Stomach (tissue), 9 donors: ENCODE measurements around the gene LSM14A. TPM values are rescaled to one million over a fixed set of nuclear protein-coding genes. Genes with fewer than 3 reads are reported as not detected.

Experiments used
- DNase-seq, 2 donors: peaks; one replicate each; pipeline versions ENCODE4 v3.0.0 to v3.0.0-alpha.2; 2013 to 2019
- H3K27ac ChIP-seq, 5 donors: fragments of 200-600 bp in 4 of 5; sonication (generic) in 4 of 5; one replicate each; pipeline ENCODE4 v1.5.1; 2013 to 2019; ENCODE audit warnings: mild to moderate bottlenecking in 1 of 5, moderate library complexity in 1 of 5
- H3K27me3 ChIP-seq, 3 donors: fragments of 200-600 bp; sonication (generic); one replicate each; pipeline ENCODE4 v1.5.1; 2017 to 2019; ENCODE audit warnings: mixed run types in 1 of 3
- H3K36me3 ChIP-seq, 4 donors: fragments of 200-600 bp; sonication (generic); 1 replicate in 3 of 4; 2 replicates in 1 of 4; pipeline ENCODE4 v1.5.1; 2016 to 2019
- H3K4me1 ChIP-seq, 4 donors: fragments of 200-600 bp; sonication (generic); one replicate each; pipeline ENCODE4 v1.5.1; 2016 to 2019
- H3K4me3 ChIP-seq, 4 donors: fragments of 200-600 bp; sonication (generic) in 3 of 4; one replicate each; pipeline ENCODE4 v1.5.1; 2016 to 2019; ENCODE audit warnings: mild to moderate bottlenecking in 1 of 4
- H3K9me3 ChIP-seq, 4 donors: fragments of 200-600 bp; sonication (generic); one replicate each; pipeline ENCODE4 v1.5.1; 2016 to 2019
- EP300 ChIP-seq: sonication (generic); formaldehyde crosslinking; IDR thresholded peaks from one replicate; pipeline ENCODE4 v1.6.1; 2017; ENCODE audit warnings: antibody characterized with exemption
- POLR2A ChIP-seq, 4 donors: fragments of 450-650 bp; IDR thresholded peaks; one replicate each; pipeline ENCODE4 v1.6.1; 2016; ENCODE audit warnings: antibody characterized with exemption in 4 of 4, control low read depth in 2 of 4, mild to moderate bottlenecking in 1 of 4, moderate library complexity in 1 of 4
- POLR2AphosphoS5 ChIP-seq, 3 donors: sonication (generic); formaldehyde crosslinking; IDR thresholded peaks; one replicate each; pipeline ENCODE4 v1.6.1; 2016; ENCODE audit warnings: antibody characterized with exemption in 3 of 3
- WGBS, 5 donors: extraction: QIAGEN DNeasy Blood & Tissue Kit in 3 of 5; methylation state at CpG; one replicate each; pipeline versions ENCODE4 v1.1.5 to v1.1.7; 2013 to 2018; 5-methylcytosine and 5-hydroxymethylcytosine counted together
- intact Hi-C: fragments of 100-400 bp; cut with DNase I; formaldehyde crosslinking; loops from one replicate; pipeline ENCODE4 v1.15.1; 2023; ENCODE audit warnings: low total_unique reads
- polyA plus RNA-seq, 3 donors: library from polyadenylated mRNA; stranded (reverse); fragments of 200-250 nt; gene quantifications; one replicate each; pipeline ENCODE4 v1.2.3, GENCODE V29; 2013
- total RNA-seq, 5 donors: library from RNA; depleted of rRNA; stranded (reverse); fragments of >200 nt; gene quantifications; one replicate each; pipeline versions ENCODE4 v1.1.0 to v1.2.3, GENCODE V29; 2014 to 2016
- TF ChIP-seq, protein P1 (sequence below), 7 experiments: fragments of 450-650 bp in 4 of 7; fragments of 200-600 bp in 3 of 7; sonication (generic) in 3 of 7; IDR thresholded peaks; one replicate each; pipeline ENCODE4 v1.5.1; 2016 to 2019; ENCODE audit warnings: antibody characterized with exemption in 7 of 7, control low read depth in 2 of 7, mild to moderate bottlenecking in 1 of 7
- donor health status: healthy with polysubstance abuse.
- donor health status: Bipolar disorder and iron deficiency.
- donor health status: healthy.

Gene LSM14A
- total and polyA plus RNA-seq, 8 donors: 38.4 to 227 (median 111) TPM

- H3K4me1 ChIP-seq: peaks cover 40 to 100% (median 80%) of the 10 kb centered on the region in 4 donors
- no peaks in the 10 kb centered on the region for H3K36me3 ChIP-seq
- H3K27me3 ChIP-seq: no peaks in the 10 kb centered on the region
- no peaks in the 10 kb centered on the region for H3K9me3 ChIP-seq
- H3K4me3 ChIP-seq: no peak overlapping the region
- TF ChIP-seq, protein P1, sequence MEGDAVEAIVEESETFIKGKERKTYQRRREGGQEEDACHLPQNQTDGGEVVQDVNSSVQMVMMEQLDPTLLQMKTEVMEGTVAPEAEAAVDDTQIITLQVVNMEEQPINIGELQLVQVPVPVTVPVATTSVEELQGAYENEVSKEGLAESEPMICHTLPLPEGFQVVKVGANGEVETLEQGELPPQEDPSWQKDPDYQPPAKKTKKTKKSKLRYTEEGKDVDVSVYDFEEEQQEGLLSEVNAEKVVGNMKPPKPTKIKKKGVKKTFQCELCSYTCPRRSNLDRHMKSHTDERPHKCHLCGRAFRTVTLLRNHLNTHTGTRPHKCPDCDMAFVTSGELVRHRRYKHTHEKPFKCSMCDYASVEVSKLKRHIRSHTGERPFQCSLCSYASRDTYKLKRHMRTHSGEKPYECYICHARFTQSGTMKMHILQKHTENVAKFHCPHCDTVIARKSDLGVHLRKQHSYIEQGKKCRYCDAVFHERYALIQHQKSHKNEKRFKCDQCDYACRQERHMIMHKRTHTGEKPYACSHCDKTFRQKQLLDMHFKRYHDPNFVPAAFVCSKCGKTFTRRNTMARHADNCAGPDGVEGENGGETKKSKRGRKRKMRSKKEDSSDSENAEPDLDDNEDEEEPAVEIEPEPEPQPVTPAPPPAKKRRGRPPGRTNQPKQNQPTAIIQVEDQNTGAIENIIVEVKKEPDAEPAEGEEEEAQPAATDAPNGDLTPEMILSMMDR (IDR thresholded peaks at IDR 0.05): no peak
- TF ChIP-seq POLR2A (IDR thresholded peaks at IDR 0.05) (no peak), EP300 (no peak), POLR2AphosphoS5 (IDR thresholded peaks at IDR 0.05) (no peak)
- intact Hi-C loops: no loop called here
- no peak for DNase-seq
- H3K27ac ChIP-seq: no peak overlapping the region
- WGBS, 5 donors: 96 to 99% (median 97%) methylated on average over 8 of the region's 8 CpGs
Measured at GRCh38 chr19:34187011-34187410, 14.7 kb downstream of the LSM14A start.

GRCh38 chr19:34188408-34188807, 16.1 kb downstream of the LSM14A start:
- peaks cover 39 to 88% (median 68%) of the 10 kb centered on the region in 4 donors for H3K4me1 ChIP-seq
- TF ChIP-seq POLR2AphosphoS5 (IDR thresholded peaks at IDR 0.05) (no peak), POLR2A (IDR thresholded peaks at IDR 0.05) (no peak), EP300 (no peak)
- TF ChIP-seq, protein P1 (IDR thresholded peaks at IDR 0.05): no peak
- H3K27ac ChIP-seq: no peak overlapping the region
- intact Hi-C loops: no loop called here
- WGBS, 5 donors: 82 to 91% (median 88%) methylated on average over 4 of the region's 4 CpGs
- no peak overlapping the region for H3K4me3 ChIP-seq
- H3K9me3 ChIP-seq: no peaks in the 10 kb centered on the region
- no peaks in the 10 kb centered on the region for H3K27me3 ChIP-seq
- DNase-seq: no peak
- H3K36me3 ChIP-seq: no peaks in the 10 kb centered on the region

DNA sequence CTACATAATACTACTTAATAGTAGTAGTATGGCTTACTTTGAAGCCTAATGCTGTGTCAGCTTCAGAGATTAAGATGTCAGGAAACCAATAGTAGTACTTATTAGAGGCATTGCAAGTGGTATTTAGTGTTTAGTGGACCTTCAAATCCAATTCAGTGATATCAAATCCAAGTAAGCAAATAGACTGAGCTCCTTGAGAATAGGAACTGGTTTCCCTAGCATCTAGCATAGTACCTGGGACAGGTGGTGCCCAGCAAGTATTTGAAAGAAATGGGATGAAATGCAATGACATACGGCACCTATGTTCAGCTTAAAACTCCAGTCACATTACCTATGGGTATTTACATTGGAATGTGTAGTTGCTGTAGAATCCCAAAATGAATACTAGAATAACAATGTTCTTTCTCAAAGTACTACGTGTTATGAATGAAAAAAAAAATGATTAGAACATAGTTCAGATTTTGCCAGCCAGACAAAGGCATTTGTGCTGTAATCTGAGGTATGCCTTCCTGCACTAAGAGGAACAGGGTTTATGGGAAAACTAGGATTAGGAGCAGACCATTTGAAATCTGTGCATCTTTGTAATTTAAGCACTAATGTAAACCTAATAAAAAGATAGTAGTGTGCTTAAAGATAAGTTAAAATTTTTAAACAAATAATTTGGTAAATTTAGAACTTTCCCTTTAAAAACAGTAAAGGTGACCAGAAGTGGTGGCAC, 17.1 kb downstream of the LSM14A start:
- no peaks in the 10 kb centered on the region for H3K27me3 ChIP-seq
- peaks cover 0 to 9% (median 9%) of the 10 kb centered on the region in 4 donors for H3K36me3 ChIP-seq
- DNase-seq: no peak
- peaks cover 39 to 87% (median 60%) of the 10 kb centered on the region in 4 donors for H3K4me1 ChIP-seq
- intact Hi-C loops: no loop called here
- TF ChIP-seq EP300 (no peak), POLR2A (IDR thresholded peaks at IDR 0.05) (no peak), POLR2AphosphoS5 (IDR thresholded peaks at IDR 0.05) (no peak)
- TF ChIP-seq, protein P1 (IDR thresholded peaks at IDR 0.05): no peak
- H3K4me3 ChIP-seq: no peak overlapping the region
- 31 to 53% (median 42%) methylated on average over 2 of the region's 2 CpGs for WGBS, 5 donors
- no peak overlapping the region for H3K27ac ChIP-seq
- H3K9me3 ChIP-seq: no peaks in the 10 kb centered on the region

GRCh38 chr19:34189917-34190425, 17.7 kb downstream of the LSM14A start:
- peaks cover 3 to 16% (median 15%) of the 10 kb centered on the region in 4 donors for H3K36me3 ChIP-seq
- H3K9me3 ChIP-seq: no peaks in the 10 kb centered on the region
- H3K27ac ChIP-seq: no peak overlapping the region
- no peak for DNase-seq
- WGBS, 5 donors: 5 to 19% (median 9%) methylated on average over 1 of the region's 1 CpG
- H3K4me3 ChIP-seq: no peak overlapping the region
- intact Hi-C loops: no loop called here
- H3K27me3 ChIP-seq: no peaks in the 10 kb centered on the region
- TF ChIP-seq, protein P1 (IDR thresholded peaks at IDR 0.05): no peak
- peaks cover 34 to 81% (median 54%) of the 10 kb centered on the region in 4 donors for H3K4me1 ChIP-seq
